ENCODE results near the gene COL5A3.
"Not testable (repeated sequence)": the region's sequence is repeated elsewhere in the genome, so short reads cannot be mapped to it uniquely, and the experiment has no call there.

COL5A3 gene

GRCh38 chr19:10010247-10010691 lies at the start of gene COL5A3:
COL5A3 (minus strand) TSS chr19:10010504; CDS start chr19:10010385, 119 bp downstream.
- no peak for DNase-seq (ENCODE audit: low read depth in 1 of 2, low spot score in 1 of 2)

- DNase-seq (ENCODE audit: low read depth in 1 of 2, low spot score in 1 of 2), result no peak
Measured at GRCh38 chr19:10052602-10053360, 42.5 kb upstream of the COL5A3 start.

DNA sequence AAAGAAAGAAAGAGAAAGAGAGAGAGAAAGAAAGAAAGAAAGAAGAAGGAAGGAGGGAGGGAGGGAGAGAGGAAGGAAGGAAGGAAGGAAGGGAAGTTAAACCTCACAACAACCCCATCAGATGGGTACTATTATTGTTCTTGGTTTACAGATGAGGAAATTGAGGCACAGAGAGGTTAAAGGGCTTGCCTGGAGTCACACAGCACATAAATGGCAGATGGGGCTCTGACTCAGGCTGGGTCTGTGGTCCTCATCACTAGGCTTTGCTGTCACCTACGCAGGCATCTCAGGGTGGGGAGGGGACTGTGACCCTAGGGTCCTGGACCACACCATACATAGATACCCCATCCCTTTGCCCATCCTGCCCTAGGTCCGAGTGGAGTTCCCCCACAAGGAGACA lies 39.3 kb upstream of the COL5A3 start:
- DNase-seq (ENCODE audit: low read depth in 1 of 2, low spot score in 1 of 2), result no peak

DNA sequence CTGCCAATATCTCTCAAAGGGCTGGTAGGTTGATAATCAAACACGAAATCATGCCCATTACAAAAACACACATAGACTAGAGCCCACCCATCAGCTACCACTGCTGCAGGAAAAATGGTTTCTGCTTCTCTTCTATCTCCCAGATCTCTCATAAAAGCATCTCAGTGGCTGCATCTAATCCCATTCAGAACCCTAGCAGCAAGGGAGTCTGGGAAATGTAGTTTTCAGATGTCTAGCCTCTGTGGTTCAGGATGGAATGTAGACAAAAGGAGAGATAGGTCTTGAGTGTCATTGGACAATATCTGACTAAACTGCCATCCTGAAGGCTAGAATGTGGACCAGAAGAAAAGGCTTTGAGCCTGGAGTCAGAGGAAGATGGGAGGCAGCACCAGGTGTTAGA lies 35.1 kb upstream of the COL5A3 start:
- no peak for DNase-seq (ENCODE audit: low read depth in 1 of 2, low spot score in 1 of 2)

- DNase-seq (ENCODE audit: low read depth in 1 of 2, low spot score in 1 of 2), result no peak
Measured at GRCh38 chr19:10044390-10044789, 34.1 kb upstream of the COL5A3 start.

- no peak for DNase-seq (ENCODE audit: low read depth in 1 of 2, low spot score in 1 of 2)
Measured at GRCh38 chr19:10043286-10043927, 33.1 kb upstream of the COL5A3 start.

DNA sequence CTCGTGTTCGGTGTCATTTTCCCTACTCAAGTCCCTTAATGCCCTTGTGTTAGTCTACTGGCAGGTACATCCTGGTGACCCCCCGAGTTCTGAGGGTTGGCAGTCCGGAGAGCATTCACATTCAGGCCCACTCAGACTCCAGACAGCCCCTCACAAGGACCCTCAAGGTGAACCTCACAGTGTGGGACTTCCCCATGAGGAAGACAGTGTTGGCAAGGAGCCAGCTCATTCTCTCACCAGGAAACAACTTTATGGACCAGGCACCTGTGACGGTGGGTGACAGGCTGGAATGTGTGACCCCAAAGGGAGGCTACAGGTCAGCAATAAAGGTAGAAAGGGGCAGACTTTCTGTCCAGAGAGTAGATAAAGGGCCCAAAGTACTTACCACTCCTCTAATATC lies 27.5 kb upstream of the COL5A3 start:
- DNase-seq (ENCODE audit: low read depth in 1 of 2, low spot score in 1 of 2), result no peak

- no peak for DNase-seq (ENCODE audit: low read depth in 1 of 2, low spot score in 1 of 2)
Measured at GRCh38 chr19:10037367-10037766, 27.1 kb upstream of the COL5A3 start.

DNA sequence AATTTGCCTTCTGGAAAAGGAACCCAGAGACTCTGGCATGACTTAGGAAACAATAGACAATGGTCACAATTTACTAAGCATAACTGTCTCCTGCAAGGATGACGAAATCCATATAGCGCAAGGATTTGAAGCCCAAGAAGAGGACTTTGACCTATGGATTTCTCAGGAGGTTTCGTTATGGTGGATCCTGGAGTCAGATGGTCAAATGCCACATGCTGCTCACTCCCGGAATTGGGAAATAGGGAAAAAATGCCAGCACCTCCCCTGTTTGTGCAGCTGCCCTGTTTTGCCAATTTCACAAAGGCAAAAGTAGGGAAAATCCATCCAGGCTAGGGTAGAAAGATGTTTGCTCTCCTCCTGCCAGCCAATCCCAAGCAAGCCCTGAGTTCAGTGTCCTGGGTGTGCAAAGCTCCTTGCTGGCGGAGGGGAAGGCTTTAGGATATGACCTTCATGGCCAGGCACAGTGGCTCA lies 26.3 kb upstream of the COL5A3 start:
- no peak for DNase-seq (ENCODE audit: low read depth in 1 of 2, low spot score in 1 of 2)

- DNase-seq (ENCODE audit: low read depth in 1 of 2, low spot score in 1 of 2), result no peak
Measured at GRCh38 chr19:10033614-10034013, 23.3 kb upstream of the COL5A3 start.

DNA sequence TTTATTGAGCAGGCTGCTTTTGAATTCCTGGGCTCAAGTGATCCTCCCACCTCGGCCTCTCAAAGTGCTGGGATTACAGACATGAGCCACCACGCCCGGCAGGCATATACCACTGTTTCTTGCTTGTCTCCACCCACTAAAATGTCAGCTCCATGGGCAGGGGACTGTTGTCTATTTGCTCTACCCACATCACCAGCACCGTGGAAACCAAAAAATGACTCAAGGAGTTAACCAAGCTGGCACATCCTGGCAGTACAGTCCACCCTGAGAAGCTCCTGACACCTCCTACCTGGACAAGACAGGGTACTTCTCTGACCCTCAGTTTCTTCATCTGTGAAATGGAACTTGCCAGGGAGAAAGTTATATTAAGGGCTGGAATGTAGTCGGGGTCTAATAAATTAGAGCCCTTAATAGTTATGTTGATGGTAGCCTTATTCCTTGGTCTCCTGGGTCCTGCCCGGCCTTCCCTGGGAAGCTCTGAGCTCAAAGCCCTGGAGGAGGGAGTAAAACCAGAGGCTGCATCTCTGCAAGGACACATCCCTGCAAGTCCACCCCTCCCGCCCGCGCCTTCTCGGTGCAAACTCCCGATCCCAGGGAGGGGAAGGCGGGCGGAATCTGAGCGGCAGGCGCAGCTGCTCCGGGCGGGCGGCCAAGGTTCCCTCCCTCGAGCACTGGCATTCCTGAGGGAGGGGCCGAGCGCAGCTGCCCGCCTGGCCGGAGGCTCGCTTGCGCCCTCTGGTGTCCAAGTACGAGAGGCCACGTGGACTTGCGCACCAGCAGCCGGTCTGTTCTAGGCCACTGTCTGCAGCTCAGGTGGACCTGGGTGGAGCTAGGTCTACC lies 17.1 kb upstream of the COL5A3 start:
- DNase-seq (ENCODE audit: low read depth in 1 of 2, low spot score in 1 of 2), result peak; percentile 56 to 70

- no peak for DNase-seq (ENCODE audit: low read depth in 1 of 2, low spot score in 1 of 2)
Measured at GRCh38 chr19:10026744-10027143, 16.4 kb upstream of the COL5A3 start.

GRCh38 chr19:10023096-10023495 lies 12.8 kb upstream of the COL5A3 start:
- DNase-seq (ENCODE audit: low read depth in 1 of 2, low spot score in 1 of 2), result not testable (repeated sequence)

DNA sequence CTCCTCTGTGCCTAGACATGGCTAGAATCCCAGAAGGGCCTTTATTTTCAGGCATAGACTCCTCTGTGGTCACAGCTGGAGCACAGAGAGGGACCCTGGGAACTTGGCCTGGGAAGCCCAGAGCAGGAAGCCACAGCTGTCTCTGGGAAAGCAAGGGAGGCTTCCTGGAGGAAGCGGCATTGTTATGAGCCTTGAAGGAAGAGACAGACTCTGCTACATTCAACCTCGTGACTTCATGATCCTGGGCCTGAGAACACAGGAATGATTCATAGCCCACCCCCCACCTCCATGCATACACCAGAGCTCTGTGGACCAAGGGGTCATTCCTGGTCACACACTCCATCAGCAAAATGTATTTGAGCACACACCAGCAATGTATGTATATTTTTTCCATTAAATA lies 11.6 kb upstream of the COL5A3 start:
- DNase-seq (ENCODE audit: low read depth in 1 of 2, low spot score in 1 of 2), result no peak

GRCh38 chr19:10021446-10021845 lies 11.1 kb upstream of the COL5A3 start:
- no peak for DNase-seq (ENCODE audit: low read depth in 1 of 2, low spot score in 1 of 2)

GRCh38 chr19:10020851-10021250 lies 10.5 kb upstream of the COL5A3 start:
- no peak for DNase-seq (ENCODE audit: low read depth in 1 of 2, low spot score in 1 of 2)

DNA sequence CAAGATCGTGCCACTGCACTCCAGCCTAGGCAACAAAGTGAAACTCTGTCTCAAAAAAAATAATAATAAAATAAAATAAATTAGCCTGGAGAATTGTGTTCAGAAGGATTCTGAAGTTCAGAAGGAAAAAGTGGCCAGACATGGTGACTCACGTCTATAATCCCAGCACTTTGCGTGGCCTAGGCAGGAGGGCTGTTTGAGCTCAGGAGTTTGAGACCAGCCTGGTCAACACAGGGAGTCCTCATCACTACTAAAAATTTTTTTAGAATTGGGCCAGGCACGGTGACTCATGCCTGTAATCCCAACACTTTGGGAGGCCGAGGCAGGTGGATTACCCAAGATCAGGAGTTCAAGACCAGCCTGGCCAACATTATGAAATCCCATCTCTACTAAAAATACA lies 8.9 kb upstream of the COL5A3 start:
- no peak for DNase-seq (ENCODE audit: low read depth in 1 of 2, low spot score in 1 of 2)

DNA sequence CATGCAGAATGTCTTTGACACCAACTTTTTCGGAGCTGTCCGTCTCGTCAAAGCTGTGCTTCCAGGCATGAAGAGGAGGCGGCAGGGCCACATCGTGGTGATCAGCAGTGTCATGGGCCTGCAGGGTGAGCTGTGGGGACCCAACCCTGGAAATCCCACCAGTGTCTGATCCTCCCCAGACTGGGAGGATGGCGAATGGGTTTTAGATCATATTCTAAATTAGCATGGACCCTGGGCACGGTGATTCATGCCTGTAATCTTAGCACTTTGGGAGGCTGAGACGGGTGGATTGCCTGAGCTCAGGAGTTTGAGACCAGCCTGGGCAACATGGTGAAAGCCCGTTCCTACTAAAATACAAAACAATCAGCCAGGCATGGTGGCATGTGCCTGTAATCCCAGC lies 8.5 kb upstream of the COL5A3 start:
- no peak for DNase-seq (ENCODE audit: low read depth in 1 of 2, low spot score in 1 of 2)

DNA sequence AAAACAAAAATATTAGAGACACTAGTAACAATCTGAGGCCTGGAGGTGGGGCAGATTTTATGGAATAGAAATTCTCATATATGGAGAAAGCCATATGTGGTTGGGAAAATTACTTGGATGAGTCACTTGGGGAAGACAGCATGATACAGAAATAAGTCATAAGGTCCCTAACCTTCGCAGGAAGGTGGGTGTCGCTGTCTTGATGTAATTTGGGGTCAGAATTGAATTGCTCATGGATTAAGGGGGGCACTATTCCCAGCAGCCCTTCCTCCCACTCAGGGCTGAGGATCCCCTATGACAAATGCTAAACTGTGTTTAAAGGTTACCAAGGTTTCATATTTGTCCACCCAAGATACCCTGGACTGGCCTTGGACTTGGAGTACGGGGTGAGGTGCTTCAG lies 8.0 kb upstream of the COL5A3 start:
- DNase-seq (ENCODE audit: low read depth in 1 of 2, low spot score in 1 of 2), result no peak

- DNase-seq (ENCODE audit: low read depth in 1 of 2, low spot score in 1 of 2), result no peak
Measured at GRCh38 chr19:10013834-10014618, 3.7 kb upstream of the COL5A3 start.

GRCh38 chr19:10013316-10013715 lies 3.0 kb upstream of the COL5A3 start, which contains the start of gene RDH8:
RDH8 (plus strand) TSS chr19:10013483; CDS start chr19:10013498, 15 bp downstream.
- no peak for DNase-seq (ENCODE audit: low read depth in 1 of 2, low spot score in 1 of 2)
